DMS153 (cell line): Measurements from ENCODE around the gene RBBP8NL.

Source experiments
- DNase-seq: peaks from one replicate; lab custom pipeline; 2025; lab: John Stamatoyannopoulos, UW

Gene RBBP8NL

GRCh38 chr20:62408055-62408454 is 19.3 kb downstream of the RBBP8NL start:
- no peak for DNase-seq

- DNase-seq: peak; percentile 75
These were observed 19.9 kb downstream of the RBBP8NL start, which contains the start of gene CABLES2 for GRCh38 chr20:62407221-62407992. CABLES2 (minus strand) TSS chr20:62407285; CDS start chr20:62407276, 9 bp downstream.

GRCh38 chr20:62406635-62407176 is 20.6 kb downstream of the RBBP8NL start:
- DNase-seq: no peak

- no peak for DNase-seq
These were observed 21.3 kb downstream of the RBBP8NL start for GRCh38 chr20:62405981-62406513.

GRCh38 chr20:62405108-62405980 is 22.0 kb downstream of the RBBP8NL start:
- DNase-seq: no peak

- no peak for DNase-seq
These were observed 22.6 kb downstream of the RBBP8NL start for GRCh38 chr20:62404761-62405107.

- no peak for DNase-seq
These were observed 23.1 kb downstream of the RBBP8NL start for GRCh38 chr20:62404112-62404665.

- no peak for DNase-seq
These were observed 24.0 kb downstream of the RBBP8NL start for GRCh38 chr20:62403331-62403730.

GRCh38 chr20:62402456-62403150 is 24.7 kb downstream of the RBBP8NL start:
- DNase-seq: no peak

GRCh38 chr20:62401331-62401779 is 26.0 kb downstream of the RBBP8NL start:
- no peak for DNase-seq

GRCh38 chr20:62400541-62400940 is 26.8 kb downstream of the RBBP8NL start:
- no peak for DNase-seq

- no peak for DNase-seq
These were observed 27.3 kb downstream of the RBBP8NL start for GRCh38 chr20:62400021-62400420.

GRCh38 chr20:62398120-62398821 is 29.1 kb downstream of the RBBP8NL start:
- no peak for DNase-seq

GRCh38 chr20:62396367-62397239 is 30.7 kb downstream of the RBBP8NL start:
- DNase-seq: no peak

- DNase-seq: no peak
These were observed 31.8 kb downstream of the RBBP8NL start for GRCh38 chr20:62395311-62396242.

- no peak for DNase-seq
These were observed 32.8 kb downstream of the RBBP8NL start for GRCh38 chr20:62394248-62395245.

GRCh38 chr20:62393830-62394229 is 33.5 kb downstream of the RBBP8NL start:
- DNase-seq: no peak

GRCh38 chr20:62393335-62393665 is 34.0 kb downstream of the RBBP8NL start:
- no peak for DNase-seq
